Upper lobe of right lung (tissue), 1 donor: ENCODE data around the gene RPL10A. TPM values are rescaled to one million over a fixed set of nuclear protein-coding genes. Genes with fewer than 3 reads are reported as not detected.

Source experiments
- ATAC-seq: fragments of 200-7000 bp; cut with Tn5 transposase; one replicate; pipeline ENCODE4 v1.9.1; 2020; ENCODE audit warnings: mild to moderate bottlenecking, moderate library complexity
- DNase-seq: peaks from one replicate; pipeline ENCODE4 v3.0.0-alpha.2; 2020
- H3K27ac ChIP-seq: fragments of 200-600 bp; one replicate; pipeline ENCODE4 v1.8.0; 2022
- H3K27me3 ChIP-seq: fragments of 200-600 bp; one replicate; pipeline ENCODE4 v1.8.0; 2022; ENCODE audit warnings: mild to moderate bottlenecking
- H3K36me3 ChIP-seq: fragments of 200-600 bp; one replicate; pipeline ENCODE4 v1.8.0; 2022
- H3K4me1 ChIP-seq: fragments of 200-600 bp; one replicate; pipeline ENCODE4 v1.8.0; 2022
- H3K4me3 ChIP-seq: fragments of 200-600 bp; one replicate; pipeline ENCODE4 v1.8.0; 2022; ENCODE audit warnings: mild to moderate bottlenecking
- H3K9me3 ChIP-seq: fragments of 200-600 bp; one replicate; pipeline ENCODE4 v1.8.0; 2022
- intact Hi-C: fragments of 100-400 bp; cut with DNase I; formaldehyde crosslinking; loops from one replicate; pipeline ENCODE4 v1.11.0; 2022
- total RNA-seq: library from RNA; stranded (reverse); fragmentation: NEBNext Ultra II Directional; extraction: Animal tissue kit (Norgen Biotek cat#: 25700); gene quantifications from one replicate; pipeline ENCODE4 v1.2.1, GENCODE V29; 2021
- TF ChIP-seq, protein P1 (sequence below): fragments of 200-600 bp; IDR thresholded peaks from one replicate; pipeline ENCODE4 v1.8.0; 2022; ENCODE audit warnings: antibody characterized with exemption
- donor health status: DM: no; HTN: yes; CAD: no; lungs with severe emphysema.

RPL10A gene
- total RNA-seq, 1 donor from 2014 or later, result 941 TPM

DNA sequence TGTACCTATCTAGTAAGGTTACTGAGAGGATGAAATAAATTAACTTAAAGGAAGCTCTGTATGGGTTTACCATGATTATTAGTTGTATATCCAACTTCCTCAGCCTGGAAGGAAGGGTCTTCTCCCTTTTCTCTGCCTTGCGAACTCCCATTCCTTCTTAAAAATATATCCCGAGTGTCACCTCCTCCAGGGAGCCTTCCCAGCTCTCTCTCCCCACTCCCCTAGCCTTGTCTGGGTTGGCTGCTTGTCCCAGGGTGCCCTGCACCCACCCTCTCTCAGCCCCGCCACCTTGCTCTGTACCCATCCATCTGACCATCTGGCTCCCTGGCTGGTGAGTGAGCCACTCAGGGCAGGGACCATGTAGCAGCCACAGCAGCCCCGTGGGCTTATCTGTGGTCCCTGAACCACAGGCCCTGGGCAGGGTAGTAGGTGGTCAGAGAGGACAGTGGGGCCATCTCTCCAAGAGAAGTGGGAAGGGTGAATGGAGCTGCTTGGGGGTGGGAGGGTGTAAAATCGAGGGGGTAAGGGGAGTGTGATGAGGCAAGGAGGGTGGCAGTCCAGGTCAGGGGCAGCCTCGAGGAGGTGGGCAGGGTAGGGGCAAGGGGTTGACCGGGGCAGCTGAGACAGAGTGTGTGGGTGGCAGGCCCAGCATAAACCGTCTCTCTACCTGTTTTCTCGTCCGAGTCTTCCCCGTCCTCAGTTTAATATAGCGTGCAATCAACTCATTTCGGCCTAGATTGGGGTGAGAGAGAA lies 15.9 kb downstream of the RPL10A start:
- TF ChIP-seq, protein P1, sequence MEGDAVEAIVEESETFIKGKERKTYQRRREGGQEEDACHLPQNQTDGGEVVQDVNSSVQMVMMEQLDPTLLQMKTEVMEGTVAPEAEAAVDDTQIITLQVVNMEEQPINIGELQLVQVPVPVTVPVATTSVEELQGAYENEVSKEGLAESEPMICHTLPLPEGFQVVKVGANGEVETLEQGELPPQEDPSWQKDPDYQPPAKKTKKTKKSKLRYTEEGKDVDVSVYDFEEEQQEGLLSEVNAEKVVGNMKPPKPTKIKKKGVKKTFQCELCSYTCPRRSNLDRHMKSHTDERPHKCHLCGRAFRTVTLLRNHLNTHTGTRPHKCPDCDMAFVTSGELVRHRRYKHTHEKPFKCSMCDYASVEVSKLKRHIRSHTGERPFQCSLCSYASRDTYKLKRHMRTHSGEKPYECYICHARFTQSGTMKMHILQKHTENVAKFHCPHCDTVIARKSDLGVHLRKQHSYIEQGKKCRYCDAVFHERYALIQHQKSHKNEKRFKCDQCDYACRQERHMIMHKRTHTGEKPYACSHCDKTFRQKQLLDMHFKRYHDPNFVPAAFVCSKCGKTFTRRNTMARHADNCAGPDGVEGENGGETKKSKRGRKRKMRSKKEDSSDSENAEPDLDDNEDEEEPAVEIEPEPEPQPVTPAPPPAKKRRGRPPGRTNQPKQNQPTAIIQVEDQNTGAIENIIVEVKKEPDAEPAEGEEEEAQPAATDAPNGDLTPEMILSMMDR, result no peak
- no peak for DNase-seq
- Histone ChIP-seq H3K27me3 (no peaks in the 10 kb centered on the region), H3K9me3 (no peaks in the 10 kb centered on the region), H3K4me1 (peaks cover 33% of the 10 kb centered on the region), H3K27ac (peak overlapping the region; percentile 83), H3K36me3 (no peaks in the 10 kb centered on the region), H3K4me3 (no peak overlapping the region)
- ATAC-seq, result no peak
- intact Hi-C loops, result no loop called here

DNA sequence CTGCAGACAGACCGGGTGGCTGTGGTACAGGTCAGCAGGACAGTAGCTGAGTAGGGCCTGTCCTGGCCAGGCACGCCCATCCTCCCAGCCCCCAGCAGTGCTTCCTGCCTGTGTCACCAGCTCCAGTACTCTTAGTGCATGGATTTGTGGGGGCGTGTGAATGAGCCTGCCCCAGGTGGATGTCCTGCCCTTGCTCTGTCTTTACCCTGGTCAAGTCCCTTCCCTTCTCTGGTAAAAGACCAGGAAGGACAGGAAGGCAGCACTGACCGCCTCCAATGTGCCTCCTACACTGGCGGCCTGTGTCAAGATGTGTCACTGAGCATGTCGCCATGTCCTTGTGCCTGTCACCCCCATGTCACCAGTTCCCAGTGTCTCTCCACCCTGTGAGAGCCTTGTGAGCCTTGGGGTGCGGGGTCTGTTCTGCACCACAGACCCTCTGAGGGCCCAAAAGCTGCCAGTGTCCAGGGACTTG lies 16.8 kb downstream of the RPL10A start:
- DNase-seq (no peak), ATAC-seq (no peak)

DNA sequence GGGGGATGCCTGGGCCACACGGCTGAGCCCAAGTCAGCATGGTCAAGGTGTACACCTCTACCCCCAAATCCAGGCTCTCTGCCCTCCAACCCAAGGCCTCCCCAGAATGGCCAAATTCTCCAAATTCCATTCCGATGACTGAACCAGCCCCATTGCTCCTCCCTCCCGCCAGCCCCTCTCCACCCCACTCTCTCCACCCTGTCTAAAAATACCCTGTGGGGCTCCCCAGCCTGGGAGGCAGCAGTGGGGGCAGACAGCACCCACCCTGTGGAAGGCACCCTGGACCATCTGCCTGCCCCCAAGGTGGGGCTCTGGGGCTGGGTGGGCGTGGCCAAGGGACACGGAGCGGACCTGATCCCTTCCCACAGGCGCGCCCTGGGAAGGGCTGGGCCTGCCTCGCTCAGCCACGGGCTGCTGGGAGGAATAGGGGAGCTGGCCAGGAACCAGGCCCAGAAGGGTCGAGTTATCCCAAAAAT lies 17.2 kb downstream of the RPL10A start:
- ATAC-seq (peak; percentile 64), DNase-seq (peak; percentile 79)
- intact Hi-C loops, result no loop called here
- Histone ChIP-seq H3K9me3 (no peaks in the 10 kb centered on the region), H3K36me3 (no peaks in the 10 kb centered on the region), H3K27ac (peak overlapping the region; percentile 83), H3K4me1 (peaks cover 35% of the 10 kb centered on the region), H3K4me3 (peak overlapping the region; percentile 21), H3K27me3 (no peaks in the 10 kb centered on the region)
- TF ChIP-seq, protein P1, result no peak

More for the DNA sequence above, 16.8 kb downstream of the RPL10A start:
- Histone ChIP-seq H3K27me3 (no peaks in the 10 kb centered on the region), H3K4me1 (peaks cover 33% of the 10 kb centered on the region), H3K36me3 (no peaks in the 10 kb centered on the region), H3K27ac (peak overlapping the region; percentile 83), H3K4me3 (no peak overlapping the region), H3K9me3 (no peaks in the 10 kb centered on the region)
- intact Hi-C loops, result no loop called here
- TF ChIP-seq, protein P1, result no peak

- peak overlapping the region; percentile 83 for H3K27ac ChIP-seq
- DNase-seq (peak; percentile 91), ATAC-seq (peak; percentile 76)
- H3K9me3 ChIP-seq, result no peaks in the 10 kb centered on the region
- no peaks in the 10 kb centered on the region for H3K27me3 ChIP-seq
- peak overlapping the region; percentile 21 for H3K4me3 ChIP-seq
- TF ChIP-seq, protein P1, result no peak
- peaks cover 38% of the 10 kb centered on the region for H3K4me1 ChIP-seq
- H3K36me3 ChIP-seq, result no peaks in the 10 kb centered on the region
- intact Hi-C loops, result no loop called here
Measured at GRCh38 chr6:35486005-35486925, 18.1 kb downstream of the RPL10A start.

DNA sequence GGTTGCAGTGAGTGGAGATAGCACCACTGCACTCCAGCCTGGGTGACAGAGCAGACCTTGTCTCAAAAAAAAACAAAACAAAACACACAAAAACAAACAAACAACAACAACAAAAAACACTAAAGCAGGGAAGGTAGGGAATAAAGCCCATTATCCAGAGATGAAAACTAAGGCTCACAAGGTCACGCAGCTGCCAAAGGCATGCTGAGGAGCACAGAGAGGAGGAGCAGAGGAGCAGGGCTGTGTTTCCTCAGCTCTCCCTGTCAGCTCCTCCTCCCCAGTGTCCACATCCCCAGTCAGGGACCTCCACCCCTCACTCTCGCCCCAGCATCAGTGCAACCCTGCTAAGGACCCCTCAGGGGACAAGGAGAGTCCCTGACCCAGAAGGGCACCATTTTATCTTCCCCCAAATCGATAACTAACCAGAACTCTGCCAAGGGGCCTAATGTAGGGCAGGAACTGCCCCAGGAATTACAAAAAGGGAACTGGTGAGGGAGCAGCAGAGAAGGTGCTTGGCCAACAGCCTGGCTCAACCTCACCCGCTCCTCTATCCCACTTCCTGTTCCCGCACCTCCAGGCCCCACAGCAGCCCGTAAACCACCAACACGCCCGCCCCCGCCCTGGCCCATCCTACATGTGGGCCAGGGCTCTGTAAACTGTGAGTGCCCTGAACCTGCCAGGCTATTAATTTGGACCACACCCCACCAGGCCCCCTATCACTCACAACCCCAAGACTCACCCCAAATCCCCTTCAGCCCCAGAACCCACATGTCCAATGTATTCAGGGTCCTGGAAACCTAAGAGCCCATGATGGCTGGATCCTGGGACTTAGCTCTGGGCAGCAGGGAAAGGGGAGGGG lies 19.7 kb downstream of the RPL10A start:
- no peaks in the 10 kb centered on the region for H3K36me3 ChIP-seq
- no peaks in the 10 kb centered on the region for H3K9me3 ChIP-seq
- H3K27ac ChIP-seq, result peak overlapping the region; percentile 70
- TF ChIP-seq, protein P1, result no peak
- H3K27me3 ChIP-seq, result no peaks in the 10 kb centered on the region
- peaks cover 54% of the 10 kb centered on the region for H3K4me1 ChIP-seq
- intact Hi-C loops, result no loop called here
- DNase-seq, result peak; percentile 77
- peak; percentile 49 for ATAC-seq
- no peak overlapping the region for H3K4me3 ChIP-seq
